ENCODE measurements around the gene IDUA.
"Not testable (repeated sequence)": the region's sequence is repeated elsewhere in the genome, so short reads cannot be mapped to it uniquely, and the experiment has no call there.

IDUA gene

GRCh38 chr4:988726-989721 is 2.2 kb downstream of the IDUA start:
- no peak for DNase-seq

- no peak for DNase-seq
These were observed 3.1 kb downstream of the IDUA start for GRCh38 chr4:989722-990471.

DNA sequence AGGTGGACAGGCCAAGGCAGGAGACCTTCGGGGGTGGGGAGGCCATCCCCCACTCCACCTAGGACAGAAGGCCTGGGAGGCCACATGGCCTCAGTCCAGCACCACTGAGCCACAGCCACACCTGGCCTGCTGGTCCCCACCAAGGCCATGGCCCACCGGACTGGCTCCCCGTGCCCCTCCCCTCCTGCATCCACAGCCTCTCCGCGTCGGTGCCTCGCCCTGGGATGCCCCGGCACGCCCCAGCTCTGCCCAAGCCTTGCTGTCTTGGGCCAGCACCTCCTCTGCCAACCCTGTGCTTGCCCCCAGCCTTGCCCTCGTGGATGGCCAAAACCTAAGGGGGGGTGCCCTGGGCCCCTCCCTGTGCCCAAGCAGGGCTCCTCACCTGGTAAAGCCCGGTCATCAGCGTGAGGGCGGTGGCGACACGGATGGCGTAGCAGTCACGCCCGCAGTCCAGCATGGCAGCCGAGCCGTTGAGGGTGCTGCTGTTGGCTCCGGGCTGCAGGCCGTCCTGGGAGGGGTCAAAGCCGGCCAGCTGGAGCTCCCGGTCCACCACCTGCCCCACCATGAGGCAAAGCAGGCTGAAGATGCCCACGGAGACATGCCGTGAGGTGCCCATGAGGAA is 4.0 kb downstream of the IDUA start:
- no peak for DNase-seq

DNA sequence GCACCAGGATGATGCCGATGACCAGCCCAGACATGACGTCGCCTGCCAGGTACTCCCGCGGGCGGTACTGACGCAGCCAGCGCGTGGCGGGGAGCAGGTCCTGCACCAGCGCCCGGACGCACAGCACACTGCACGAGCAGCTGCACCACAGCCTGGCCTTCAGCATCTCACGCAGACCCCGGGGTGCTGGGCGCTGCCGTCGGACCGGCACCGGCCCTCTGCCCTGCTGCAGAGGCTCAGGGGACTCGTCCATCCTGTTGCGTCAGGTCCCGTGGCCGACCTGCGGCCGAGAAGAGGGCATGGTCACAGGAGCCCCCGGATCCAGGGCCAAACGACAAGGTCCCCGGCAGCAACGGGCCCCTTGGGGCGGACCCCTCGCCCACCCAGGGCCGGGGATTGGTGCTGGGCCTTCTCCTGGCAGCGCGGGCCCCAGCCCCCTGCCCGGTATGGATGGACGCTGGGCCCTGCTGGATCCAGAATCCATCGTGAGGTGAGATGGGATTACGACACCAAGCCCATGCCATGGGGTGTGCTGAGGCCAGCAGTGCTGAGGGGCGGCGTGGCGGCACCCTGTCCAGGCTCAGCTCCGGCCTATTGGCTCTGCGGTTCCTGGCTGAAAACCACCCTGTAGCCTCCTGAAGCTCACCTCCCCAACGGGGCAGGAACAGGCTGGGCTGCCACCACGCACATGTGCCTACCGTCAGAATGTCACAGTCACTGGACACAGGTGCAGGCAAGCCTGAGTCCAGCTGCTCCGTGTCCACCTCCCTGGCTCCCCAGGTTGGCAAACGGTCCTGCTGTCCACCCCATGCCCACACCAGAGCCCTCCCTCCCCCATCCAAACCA is 4.8 kb downstream of the IDUA start:
- DNase-seq, result no peak

DNA sequence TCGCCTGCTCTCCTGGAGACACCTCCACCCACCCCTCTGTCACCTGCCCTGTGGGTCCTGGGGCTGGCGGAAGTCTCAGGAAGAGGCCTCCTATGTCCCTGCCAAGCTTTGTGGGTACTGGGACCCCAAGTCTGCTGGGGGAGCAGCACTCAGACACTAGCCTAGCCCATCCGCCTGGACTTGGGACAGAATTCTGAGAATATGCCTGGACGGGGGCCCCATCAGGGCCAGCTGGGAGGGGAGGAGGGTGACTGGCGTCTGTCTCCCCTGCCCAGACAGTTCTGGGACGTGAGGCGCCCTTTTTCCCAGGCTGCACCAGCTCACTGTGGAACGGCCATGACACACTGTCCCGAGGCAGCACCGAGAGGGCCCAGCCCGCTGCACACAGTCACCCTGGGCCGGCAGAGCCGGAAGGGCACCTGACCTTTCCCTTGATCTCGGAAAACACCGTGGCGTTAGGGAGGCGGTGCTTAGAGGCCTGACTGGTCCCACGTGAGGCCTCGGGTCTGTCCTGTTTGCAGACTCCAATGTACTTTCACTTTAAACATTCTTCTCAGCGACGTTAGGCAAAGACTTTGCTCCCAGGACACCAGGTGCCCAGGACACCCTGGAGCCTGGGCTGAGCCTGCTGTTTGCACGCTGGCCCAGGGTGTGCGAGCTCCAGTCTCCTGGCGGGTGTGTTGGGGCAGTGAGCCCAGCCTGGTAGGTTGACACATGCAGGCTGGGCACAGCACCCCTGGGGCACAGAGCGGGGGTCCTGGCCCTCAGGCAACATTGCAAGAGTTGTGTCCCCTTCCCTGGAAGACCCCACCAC is 5.7 kb downstream of the IDUA start:
- no peak for DNase-seq

DNA sequence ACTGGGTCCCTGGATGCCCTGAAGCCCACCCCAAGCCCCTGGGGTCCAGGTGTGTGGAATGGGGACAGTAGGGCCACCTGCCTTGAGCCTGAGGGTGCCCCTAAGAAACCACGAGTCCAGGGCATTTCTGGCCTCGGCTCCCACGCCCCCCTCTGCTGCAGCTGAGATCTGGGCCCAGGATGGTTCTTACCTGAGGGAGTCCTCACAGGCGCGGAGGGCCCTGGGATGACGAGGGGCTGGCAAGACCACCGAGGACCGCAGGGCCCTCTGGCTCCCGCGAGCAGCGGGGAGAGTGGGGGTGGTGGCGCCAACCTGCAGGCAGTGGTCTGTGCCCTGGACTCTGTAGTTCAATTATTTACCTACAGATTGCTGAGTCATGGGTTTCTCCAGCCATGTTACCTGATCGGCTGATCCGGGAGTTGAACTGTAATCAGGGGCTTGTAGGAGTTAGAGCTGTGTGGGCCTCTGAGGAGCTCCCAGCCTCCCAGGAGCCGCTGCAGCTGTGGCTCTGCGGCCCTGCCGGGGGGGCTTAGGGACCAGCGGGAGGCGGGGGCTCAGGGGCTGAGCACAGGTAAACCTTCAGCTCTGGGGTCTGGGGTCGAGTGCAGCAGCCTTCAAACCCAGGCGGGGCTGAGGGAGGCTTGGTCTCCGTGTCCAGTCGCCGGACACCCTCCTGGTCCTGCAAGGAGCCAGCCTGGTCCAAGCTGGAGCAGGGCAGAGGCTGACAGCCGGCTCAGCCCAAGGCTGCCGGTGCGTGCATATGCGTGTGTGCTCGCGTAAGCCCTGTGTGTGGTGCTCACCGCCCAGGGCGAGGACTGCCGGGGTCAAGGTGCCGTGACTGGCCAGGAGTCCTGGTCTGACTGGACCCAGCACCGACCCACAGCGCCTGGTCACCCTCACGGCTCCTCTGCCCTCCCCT is 6.5 kb downstream of the IDUA start, which contains the start of gene SLC26A1:
TSS of gene SLC26A1 (minus strand) at position 294 of the 919 bp plus-strand sequence. CDS start 1,701 bp downstream, outside the sequence.
- no peak for DNase-seq

GRCh38 chr4:995311-996026 is 8.6 kb downstream of the IDUA start:
- no peak for DNase-seq

DNA sequence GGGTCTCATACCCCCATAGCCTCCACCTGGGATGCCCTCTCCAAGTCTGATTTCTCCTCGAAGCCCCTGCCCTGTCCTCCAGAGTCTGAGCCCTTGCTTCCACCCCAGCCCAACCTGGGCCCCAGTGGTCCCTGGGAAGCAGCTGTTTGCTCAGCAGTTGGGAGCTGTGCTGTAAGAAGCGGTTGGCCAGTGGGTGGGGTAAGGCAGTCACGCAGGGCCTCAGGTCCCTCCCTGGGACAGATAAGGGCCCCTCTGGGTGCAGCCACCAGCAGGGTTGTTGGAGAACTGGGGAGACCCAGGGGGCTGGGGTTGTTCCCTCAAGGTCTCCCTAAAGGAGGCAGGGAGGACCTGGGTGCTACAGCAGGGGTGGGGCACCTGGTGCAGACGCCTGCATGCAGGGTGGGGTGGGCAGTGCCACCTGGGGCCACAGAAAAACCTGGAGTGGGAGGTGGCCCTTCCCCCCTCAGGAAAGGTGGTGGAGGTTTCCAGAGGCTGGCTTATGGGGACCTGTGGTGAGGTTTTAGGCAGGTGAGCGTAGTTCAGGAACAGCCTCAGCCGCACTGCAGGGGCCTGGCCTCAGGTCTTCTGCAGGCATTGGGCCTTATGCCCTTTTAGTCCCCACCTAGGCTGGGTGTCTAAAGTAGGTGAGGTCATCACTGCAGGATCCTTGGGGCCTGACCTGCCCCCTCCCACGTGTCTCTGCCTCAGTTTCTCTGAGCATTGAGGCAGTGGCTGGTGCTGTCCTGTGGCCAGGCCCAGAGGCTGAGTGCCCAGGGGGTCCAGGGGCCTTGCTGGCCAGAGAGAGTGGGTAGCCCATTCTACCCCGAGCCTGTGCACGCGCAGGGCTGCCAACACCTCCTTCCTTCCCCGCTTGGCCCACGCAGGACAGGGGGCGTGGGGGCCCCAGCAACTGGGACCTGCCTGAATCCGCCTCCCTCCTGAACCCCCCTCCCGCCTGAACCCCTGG is 9.5 kb downstream of the IDUA start:
- no peak for DNase-seq

DNA sequence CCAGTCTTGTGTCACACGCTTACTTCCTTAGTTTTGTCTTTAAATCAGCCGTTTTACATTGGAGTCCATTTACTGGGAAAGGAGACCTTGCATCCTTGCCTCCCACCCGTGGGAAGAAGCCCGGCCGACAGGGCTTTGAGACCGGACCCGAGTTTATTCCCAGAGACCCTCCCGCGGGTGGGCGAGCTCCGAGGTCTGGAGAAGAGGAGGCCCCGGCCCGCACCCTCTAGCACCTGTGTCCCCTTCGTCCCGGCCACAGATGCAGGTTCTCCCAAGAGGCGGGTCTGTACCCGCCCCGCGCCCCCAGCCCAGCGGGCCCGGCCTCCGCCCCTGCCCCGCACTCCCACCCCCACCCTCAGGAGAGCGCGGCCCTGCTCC is 10.1 kb downstream of the IDUA start:
- no peak for DNase-seq

- no peak for DNase-seq
These were observed 10.7 kb downstream of the IDUA start for GRCh38 chr4:997375-998071.

DNA sequence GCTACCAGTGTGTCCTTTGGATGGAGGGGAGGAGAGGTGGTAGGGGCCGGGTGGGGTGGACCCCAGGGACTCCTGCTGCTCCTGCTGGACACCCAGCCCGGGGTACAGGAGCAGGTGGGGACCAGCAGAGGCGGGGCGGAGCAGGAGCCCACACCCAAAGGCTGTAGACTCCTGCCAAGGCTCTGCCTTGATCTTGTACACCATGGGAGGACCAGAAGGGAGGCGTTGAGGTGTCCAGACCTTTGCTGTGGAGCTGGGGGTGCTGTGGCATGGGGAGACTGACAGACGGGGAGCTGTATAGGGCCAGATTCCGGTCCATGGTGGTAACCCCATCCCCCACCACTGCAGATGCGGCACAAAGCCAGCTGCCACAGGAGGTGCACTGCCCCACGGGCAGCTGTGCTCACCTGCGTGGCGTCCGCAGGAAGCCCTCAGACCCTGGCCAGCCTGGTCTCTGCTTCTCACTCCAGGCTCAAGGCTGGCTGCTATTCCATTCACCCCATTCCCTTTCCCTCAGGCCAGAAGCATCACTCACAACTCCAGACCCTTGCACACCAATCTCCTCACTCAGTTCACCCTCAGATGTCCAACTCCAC is 11.3 kb downstream of the IDUA start:
- DNase-seq, result no peak

- not testable (repeated sequence) for DNase-seq
These were observed 12.5 kb downstream of the IDUA start for GRCh38 chr4:999240-999863.

- DNase-seq, result no peak
These were observed 13.1 kb downstream of the IDUA start for GRCh38 chr4:999882-1000425.

GRCh38 chr4:1000686-1001260 is 13.9 kb downstream of the IDUA start:
- no peak for DNase-seq

GRCh38 chr4:1001561-1002130 is 14.8 kb downstream of the IDUA start:
- no peak for DNase-seq

- DNase-seq, result no peak
These were observed 15.3 kb downstream of the IDUA start for GRCh38 chr4:1002131-1002630.
